HG03060 (cell line): ENCODE results near the gene SEC14L5.

Experiments
- ATAC-seq: cut with Tn5 transposase; IDR thresholded peaks from one replicate; pipeline ENCODE4 v1.9.1; 2021; ENCODE audit warnings: low read depth, moderate number of reproducible peaks; ENCODE audit not compliant: unreplicated experiment

The SEC14L5 gene

GRCh38 chr16:4957720-4958509, at the start of gene SEC14L5:
TSS of gene SEC14L5 (plus strand) at chr16:4958330. CDS start at chr16:4959324, 994 bp downstream.
- ATAC-seq, result no peak

- ATAC-seq, result no peak
Observed at GRCh38 chr16:4908854-4909401, 49.2 kb upstream of the SEC14L5 start.

GRCh38 chr16:4909825-4910224, 48.3 kb upstream of the SEC14L5 start:
- no peak for ATAC-seq

GRCh38 chr16:4910828-4911227, 47.3 kb upstream of the SEC14L5 start:
- ATAC-seq, result no peak

- no peak for ATAC-seq
Observed at GRCh38 chr16:4911970-4912386, 46.2 kb upstream of the SEC14L5 start.

- no peak for ATAC-seq
Observed at GRCh38 chr16:4913130-4913773, 44.9 kb upstream of the SEC14L5 start.

GRCh38 chr16:4913774-4914525, 44.2 kb upstream of the SEC14L5 start:
- no peak for ATAC-seq

- no peak for ATAC-seq
Observed at GRCh38 chr16:4914528-4915225, 43.5 kb upstream of the SEC14L5 start.

GRCh38 chr16:4915226-4915761, 42.8 kb upstream of the SEC14L5 start:
- ATAC-seq, result no peak

- ATAC-seq, result no peak
Observed at GRCh38 chr16:4917117-4917516, 41.0 kb upstream of the SEC14L5 start.

GRCh38 chr16:4918781-4919251, 39.3 kb upstream of the SEC14L5 start:
- ATAC-seq, result no peak

GRCh38 chr16:4920826-4921225, 37.3 kb upstream of the SEC14L5 start:
- no peak for ATAC-seq

- ATAC-seq, result no peak
Observed at GRCh38 chr16:4922721-4923342, 35.3 kb upstream of the SEC14L5 start.

GRCh38 chr16:4923853-4924252, 34.3 kb upstream of the SEC14L5 start:
- ATAC-seq, result no peak

- no peak for ATAC-seq
Observed at GRCh38 chr16:4924593-4925292, 33.4 kb upstream of the SEC14L5 start.

GRCh38 chr16:4925293-4925607, 32.9 kb upstream of the SEC14L5 start:
- ATAC-seq, result no peak

GRCh38 chr16:4925791-4926190, 32.3 kb upstream of the SEC14L5 start:
- ATAC-seq, result no peak

GRCh38 chr16:4926928-4927327, 31.2 kb upstream of the SEC14L5 start:
- ATAC-seq, result no peak

GRCh38 chr16:4927661-4928060, 30.5 kb upstream of the SEC14L5 start:
- no peak for ATAC-seq
